Neural progenitor cell (in vitro differentiated cells): ENCODE measurements around the gene DCD. TPM values are rescaled to one million over a fixed set of nuclear protein-coding genes. Genes with fewer than 3 reads are reported as not detected.

Experiments
- DNase-seq: peaks from one replicate; pipeline ENCODE4 v3.0.0-alpha.2; 2016; ENCODE audit warnings: low spot score
- H2AFZ ChIP-seq: fragments of 200-600 bp; sonication (generic); replicated peaks from 2 replicates; pipeline ENCODE4 v1.6.1; 2016; ENCODE audit warnings: antibody characterized with exemption
- H3F3A ChIP-seq: fragments of 200-600 bp; sonication (generic); 2 replicates; pipeline ENCODE4 v1.6.1; 2016; ENCODE audit warnings: antibody characterized with exemption, low read depth
- H3K27ac ChIP-seq: fragments of 200-600 bp; sonication (generic); 2 replicates; pipeline ENCODE4 v1.5.1; 2016; ENCODE audit warnings: mild to moderate bottlenecking
- H3K27me3 ChIP-seq: fragments of 200-600 bp; sonication (generic); 2 replicates; pipeline ENCODE4 v1.6.1; 2016; ENCODE audit warnings: mild to moderate bottlenecking, moderate library complexity
- H3K36me3 ChIP-seq: fragments of 200-600 bp; sonication (generic); 2 replicates; pipeline ENCODE4 v1.5.1; 2016
- H3K4me1 ChIP-seq: fragments of 200-600 bp; sonication (generic); 2 replicates; pipeline ENCODE4 v1.6.1; 2016; ENCODE audit warnings: mixed run types
- H3K4me2 ChIP-seq: fragments of 200-600 bp; sonication (generic); 2 replicates; pipeline ENCODE4 v1.6.1; 2016
- H3K4me3 ChIP-seq: fragments of 200-600 bp; sonication (generic); 2 replicates; pipeline ENCODE4 v1.5.1; 2016
- H3K79me2 ChIP-seq: fragments of 200-600 bp; sonication (generic); 2 replicates; pipeline ENCODE4 v1.6.1; 2016; ENCODE audit warnings: low read depth
- H3K9ac ChIP-seq: fragments of 200-600 bp; sonication (generic); 2 replicates; pipeline ENCODE4 v1.6.1; 2016
- H3K9me3 ChIP-seq: fragments of 200-600 bp; sonication (generic); 2 replicates; pipeline ENCODE4 v1.5.1; 2016; ENCODE audit warnings: low read depth
- H4K20me1 ChIP-seq: fragments of 200-600 bp; sonication (generic); 2 replicates; pipeline ENCODE4 v1.6.1; 2016; ENCODE audit warnings: low read depth
- H3K27ac Mint-ChIP-seq: 3 replicates; pipeline ENCODE4 v1.8.0; 2021; ENCODE audit warnings: mixed read lengths
- H3K27me3 Mint-ChIP-seq: 2 replicates; pipeline ENCODE4 v1.8.0; 2022; ENCODE audit warnings: low read depth, mild to moderate bottlenecking, inconsistent platforms, moderate library complexity, mixed read lengths; ENCODE audit not compliant: insufficient read depth
- H3K36me3 Mint-ChIP-seq: 3 replicates; pipeline ENCODE4 v1.8.0; 2021; ENCODE audit warnings: mixed read lengths
- H3K4me1 Mint-ChIP-seq: 3 replicates; pipeline ENCODE4 v1.8.0; 2021; ENCODE audit warnings: mixed read lengths
- H3K4me3 Mint-ChIP-seq: 3 replicates; pipeline ENCODE4 v1.8.0; 2021; ENCODE audit warnings: mild to moderate bottlenecking, moderate library complexity, mixed read lengths
- H3K9me3 Mint-ChIP-seq: 3 replicates; pipeline ENCODE4 v1.8.0; 2020; ENCODE audit warnings: mixed read lengths
- CTCF ChIP-seq: fragments of 200-600 bp; sonication (generic); IDR thresholded peaks from 2 replicates; pipeline ENCODE4 v1.5.1; 2017; ENCODE audit warnings: antibody characterized with exemption, mild to moderate bottlenecking
- EZH2 ChIP-seq: fragments of 200-600 bp; sonication (generic); IDR thresholded peaks from 2 replicates; pipeline ENCODE4 v1.6.1; 2017; ENCODE audit warnings: antibody characterized with exemption, mild to moderate bottlenecking, moderate library complexity
- EZH2phosphoT487 ChIP-seq: fragments of 200-600 bp; sonication (generic); IDR thresholded peaks from 2 replicates; pipeline ENCODE4 v1.6.1; 2017; ENCODE audit warnings: antibody characterized with exemption
- total RNA-seq: library from RNA; depleted of rRNA; stranded (reverse); fragments of >200 nt; gene quantifications from 2 replicates; pipeline ENCODE4 v1.2.3, GENCODE V29; 2015; ENCODE audit warnings: low replicate concordance

DCD gene
- total RNA-seq, 1 donor from 2014 or later: not detected

GRCh38 chr12:54605138-54605970, 42.8 kb downstream of the DCD start:
- H3K9me3 ChIP-seq: no peaks in the 10 kb centered on the region
- H3K36me3 Mint-ChIP-seq: no peaks in the 10 kb centered on the region
- no peak overlapping the region for H3K9ac ChIP-seq
- H3K4me3 ChIP-seq: no peak overlapping the region
- no peaks in the 10 kb centered on the region for H3K36me3 ChIP-seq
- no peaks in the 10 kb centered on the region for H3K79me2 ChIP-seq
- no peak overlapping the region for H3K4me2 ChIP-seq
- H3K4me3 Mint-ChIP-seq: no peak overlapping the region
- no peak overlapping the region for H3K27ac Mint-ChIP-seq
- H3K27me3 ChIP-seq: peaks cover 43% of the 10 kb centered on the region
- no peak for DNase-seq
- H3K4me1 Mint-ChIP-seq: peaks cover 13% of the 10 kb centered on the region
- H3K27me3 Mint-ChIP-seq: peaks cover 7% of the 10 kb centered on the region
- no peak for TF ChIP-seq EZH2phosphoT487
- no peak for TF ChIP-seq EZH2
- H3K4me1 ChIP-seq: no peaks in the 10 kb centered on the region
- H4K20me1 ChIP-seq: no peaks in the 10 kb centered on the region
- no peak overlapping the region for H3K27ac ChIP-seq
- H2AFZ ChIP-seq: no peak overlapping the region
- H3K9me3 Mint-ChIP-seq: peaks cover 8% of the 10 kb centered on the region
- H3F3A ChIP-seq: no peaks in the 10 kb centered on the region

GRCh38 chr12:54604436-54604835, 43.7 kb downstream of the DCD start:
- no peaks in the 10 kb centered on the region for H3F3A ChIP-seq
- Mint-ChIP-seq H3K4me3 (no peak overlapping the region), H3K27ac (no peak overlapping the region), H3K9me3 (peaks cover 8% of the 10 kb centered on the region), H3K4me1 (peaks cover 13% of the 10 kb centered on the region), H3K36me3 (no peaks in the 10 kb centered on the region), H3K27me3 (peaks cover 7% of the 10 kb centered on the region)
- no peak for DNase-seq
- no peak overlapping the region for H3K9ac ChIP-seq
- H3K4me3 ChIP-seq: no peak overlapping the region
- no peaks in the 10 kb centered on the region for H3K4me1 ChIP-seq
- no peak overlapping the region for H2AFZ ChIP-seq
- H3K27me3 ChIP-seq: peaks cover 37% of the 10 kb centered on the region
- H3K4me2 ChIP-seq: no peak overlapping the region
- no peak for TF ChIP-seq EZH2phosphoT487
- no peak for TF ChIP-seq EZH2
- TF ChIP-seq CTCF: no peak
- H3K36me3 ChIP-seq: no peaks in the 10 kb centered on the region
- no peaks in the 10 kb centered on the region for H3K79me2 ChIP-seq
- H3K27ac ChIP-seq: no peak overlapping the region
- no peaks in the 10 kb centered on the region for H3K9me3 ChIP-seq
- no peaks in the 10 kb centered on the region for H4K20me1 ChIP-seq

GRCh38 chr12:54603872-54604271, 44.3 kb downstream of the DCD start:
- Histone ChIP-seq H3F3A (no peaks in the 10 kb centered on the region), H3K9ac (no peak overlapping the region), H3K79me2 (no peaks in the 10 kb centered on the region), H3K27ac (no peak overlapping the region), H3K36me3 (no peaks in the 10 kb centered on the region), H3K4me1 (no peaks in the 10 kb centered on the region), H3K27me3 (peaks cover 32% of the 10 kb centered on the region), H3K9me3 (no peaks in the 10 kb centered on the region), H3K4me2 (no peak overlapping the region), H2AFZ (no peak overlapping the region), H3K4me3 (no peak overlapping the region), H4K20me1 (no peaks in the 10 kb centered on the region)
- peaks cover 13% of the 10 kb centered on the region for H3K4me1 Mint-ChIP-seq
- peaks cover 7% of the 10 kb centered on the region for H3K27me3 Mint-ChIP-seq
- no peak overlapping the region for H3K4me3 Mint-ChIP-seq
- no peak overlapping the region for H3K27ac Mint-ChIP-seq
- no peak for DNase-seq
- peaks cover 8% of the 10 kb centered on the region for H3K9me3 Mint-ChIP-seq
- TF ChIP-seq EZH2phosphoT487: no peak
- TF ChIP-seq EZH2: no peak
- TF ChIP-seq CTCF: no peak
- no peaks in the 10 kb centered on the region for H3K36me3 Mint-ChIP-seq
